HG02981 (cell line): ENCODE data around the gene FUT3.

Source experiments
- ATAC-seq: cut with Tn5 transposase; IDR thresholded peaks from one replicate; pipeline ENCODE4 v1.9.1; 2021; ENCODE audit warnings: mild to moderate bottlenecking, moderate library complexity; ENCODE audit not compliant: unreplicated experiment

Gene FUT3

DNA sequence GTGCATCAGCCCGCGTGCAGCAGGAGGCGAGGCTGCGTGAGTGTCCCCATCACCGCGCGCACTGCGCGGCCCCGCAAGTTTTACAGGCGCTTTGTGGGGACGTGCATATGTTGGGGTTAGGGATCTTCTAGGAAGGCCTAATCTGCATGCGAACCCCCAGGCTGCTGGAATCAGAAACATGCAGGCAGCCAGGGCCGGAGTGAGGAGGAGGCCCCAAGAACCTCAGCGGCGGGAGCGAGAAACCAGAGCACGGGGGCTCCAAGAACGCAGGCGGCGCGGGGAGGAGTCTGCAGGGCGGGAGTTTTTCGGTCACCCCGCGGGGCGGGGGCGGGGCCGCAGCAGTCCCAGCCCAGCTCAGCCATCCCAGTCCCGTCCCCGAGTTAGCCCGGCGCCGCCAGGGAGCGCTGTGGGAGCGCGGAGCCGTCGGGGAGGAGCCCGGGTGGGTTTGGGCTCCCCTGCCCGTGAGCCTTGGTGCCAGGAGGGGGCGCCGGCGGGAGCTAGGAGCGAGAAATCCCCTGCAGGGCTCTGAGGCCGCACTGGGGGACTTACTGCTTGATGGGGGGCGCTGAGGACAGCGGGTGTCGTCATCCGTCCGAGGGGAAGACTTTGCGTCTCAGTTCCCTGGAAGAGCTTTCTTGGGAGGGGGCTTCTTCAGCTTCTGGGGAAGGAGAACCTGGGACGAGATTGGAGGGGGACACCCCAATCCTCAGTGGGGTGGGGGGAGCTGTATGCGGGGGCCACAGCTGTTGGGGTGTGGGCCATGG lies 47.3 kb downstream of the FUT3 start:
- ATAC-seq: peak; percentile 78

DNA sequence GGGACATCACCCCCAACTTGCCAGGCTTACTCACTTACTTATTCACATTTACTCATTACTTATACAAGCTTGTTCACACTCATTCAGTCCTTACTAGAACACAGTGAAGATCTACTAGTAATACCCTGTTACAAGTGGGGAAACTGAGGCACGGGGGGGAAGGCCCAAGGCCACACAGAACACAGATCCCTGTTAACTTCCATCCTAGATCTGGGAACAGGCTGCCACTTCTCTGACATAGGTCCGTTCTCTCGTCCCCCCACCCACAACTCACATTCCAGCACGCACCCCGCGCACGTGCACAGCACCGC lies 47.9 kb downstream of the FUT3 start:
- no peak for ATAC-seq

DNA sequence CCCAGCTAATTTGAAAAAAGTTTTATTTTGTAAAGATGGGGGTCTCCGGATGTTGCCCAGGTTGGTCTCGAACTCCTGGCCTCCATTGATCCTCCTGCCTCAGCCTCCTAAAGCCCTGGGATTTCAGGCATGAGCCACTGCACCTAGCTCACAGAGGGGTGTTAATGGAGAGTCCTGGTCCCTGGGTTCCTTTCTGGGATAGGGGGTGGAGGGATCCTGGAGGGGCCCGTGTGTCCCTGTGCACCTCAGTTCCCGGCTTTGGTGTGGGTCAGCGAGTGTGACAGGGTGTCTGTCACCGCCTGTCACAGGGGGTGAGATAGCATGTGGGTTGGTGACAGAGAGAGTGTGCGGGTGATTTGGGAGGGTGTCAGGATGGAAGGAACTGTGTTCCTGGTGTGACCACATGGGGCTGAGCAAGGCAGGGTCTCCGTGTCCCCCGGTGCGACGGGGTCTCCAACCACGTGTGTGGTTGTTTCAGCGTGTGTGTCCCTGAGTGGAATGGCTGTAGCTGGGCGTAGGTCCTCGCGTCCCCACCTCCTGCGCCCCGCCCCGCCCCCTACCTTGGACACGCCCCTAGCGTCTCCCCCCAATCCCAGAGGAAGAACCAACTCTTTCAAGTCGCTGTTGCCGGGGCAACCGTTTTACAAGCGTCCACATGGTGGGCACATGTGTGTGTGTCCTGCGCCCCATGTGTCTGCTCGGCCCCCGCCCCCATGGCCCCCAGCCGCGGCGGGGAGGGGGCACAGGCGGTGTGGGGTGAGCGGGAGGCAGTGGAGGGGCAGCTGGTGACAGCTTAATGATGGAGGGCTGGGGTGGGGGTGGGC lies 49.2 kb downstream of the FUT3 start:
- no peak for ATAC-seq

DNA sequence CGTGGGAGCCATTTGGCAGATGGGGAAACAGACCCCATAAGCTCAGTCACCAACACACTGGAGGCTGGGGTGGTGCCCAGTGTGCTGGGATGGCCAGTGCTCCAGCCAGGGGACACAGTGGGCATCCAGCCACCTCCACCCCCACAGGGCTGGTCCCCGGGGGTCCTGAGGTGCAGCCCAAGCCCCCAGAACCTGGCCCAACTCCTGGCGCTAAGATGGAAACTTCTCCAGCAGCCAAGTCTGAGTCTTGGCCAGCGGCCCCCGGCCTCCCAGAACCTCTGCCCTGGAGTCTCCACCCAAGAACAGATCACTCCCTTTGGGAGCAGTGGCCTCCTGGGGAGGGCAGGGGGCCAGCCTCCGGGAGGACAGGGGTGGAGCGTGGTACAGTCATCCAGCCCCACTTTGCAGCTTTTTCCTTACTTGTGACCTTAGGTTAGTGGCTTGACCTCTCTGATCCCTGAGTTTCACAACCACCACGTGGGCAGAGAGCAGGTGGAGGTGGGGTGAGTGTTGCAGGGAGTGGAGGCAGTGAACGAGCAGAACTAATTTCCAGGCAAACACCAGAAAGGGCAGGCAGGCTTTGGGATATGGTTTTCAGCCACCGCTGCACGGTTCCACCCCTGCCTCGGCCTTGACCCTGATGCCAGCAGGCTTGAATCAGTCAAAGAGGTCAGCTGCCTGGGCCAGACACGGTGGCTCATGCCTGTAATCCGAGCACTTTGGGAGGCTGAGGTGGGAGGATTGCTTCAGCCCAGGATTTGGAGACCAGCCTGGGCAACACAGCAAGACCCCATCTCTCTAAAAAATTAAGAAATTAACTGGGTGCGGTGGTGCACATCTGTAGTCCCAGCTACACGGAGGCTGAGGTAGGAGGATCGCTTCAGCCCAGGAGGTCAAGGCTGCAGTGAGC lies 50.6 kb downstream of the FUT3 start:
- ATAC-seq: no peak

DNA sequence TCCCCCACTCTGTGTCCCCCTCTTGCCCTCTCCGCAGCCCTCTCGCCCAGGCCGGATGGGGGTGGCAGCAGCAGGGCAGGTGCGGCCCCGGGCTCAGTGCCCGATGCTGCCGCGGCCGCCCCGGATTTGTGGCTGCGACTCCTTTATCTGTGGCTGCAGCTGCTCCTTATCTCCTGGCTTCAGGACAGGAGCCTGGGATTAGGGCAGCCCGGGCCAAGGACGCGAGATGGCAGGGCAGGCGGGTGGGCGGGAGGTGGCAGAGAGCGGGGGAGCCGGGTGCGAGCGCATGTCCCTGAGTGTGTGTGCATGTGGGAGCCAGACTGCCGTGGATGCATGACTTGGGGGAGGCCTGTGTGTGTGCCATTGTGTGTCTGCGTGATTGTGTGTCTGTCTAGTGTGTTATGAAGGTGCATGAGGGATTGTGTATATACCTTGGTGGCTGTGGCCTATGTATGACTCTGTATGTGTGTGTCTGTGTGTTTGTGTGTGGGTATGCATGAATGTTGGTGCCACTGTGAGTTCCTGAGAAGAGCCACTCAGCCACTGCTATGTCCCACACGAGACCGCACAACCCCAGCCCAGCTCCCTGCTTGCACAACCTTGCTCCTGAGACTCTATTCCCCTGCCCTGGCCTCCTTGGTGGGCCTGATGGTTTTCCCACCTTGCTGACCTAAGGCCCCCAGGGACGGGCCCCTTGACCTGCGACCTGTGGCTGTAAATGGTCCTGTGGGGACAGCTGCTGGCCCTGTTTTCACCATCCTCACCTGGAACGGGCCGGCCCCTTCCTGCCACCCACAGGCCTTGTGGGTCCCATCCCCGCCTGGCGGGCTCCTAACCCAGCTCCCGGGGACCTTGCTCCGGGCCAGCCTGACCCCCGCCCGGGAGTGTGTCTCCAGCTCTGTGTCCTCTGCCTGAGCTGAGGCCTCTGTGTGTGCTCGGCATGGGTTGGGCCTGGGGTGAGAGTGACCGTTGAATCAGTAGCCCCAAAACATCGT lies 51.7 kb downstream of the FUT3 start:
- no peak for ATAC-seq

DNA sequence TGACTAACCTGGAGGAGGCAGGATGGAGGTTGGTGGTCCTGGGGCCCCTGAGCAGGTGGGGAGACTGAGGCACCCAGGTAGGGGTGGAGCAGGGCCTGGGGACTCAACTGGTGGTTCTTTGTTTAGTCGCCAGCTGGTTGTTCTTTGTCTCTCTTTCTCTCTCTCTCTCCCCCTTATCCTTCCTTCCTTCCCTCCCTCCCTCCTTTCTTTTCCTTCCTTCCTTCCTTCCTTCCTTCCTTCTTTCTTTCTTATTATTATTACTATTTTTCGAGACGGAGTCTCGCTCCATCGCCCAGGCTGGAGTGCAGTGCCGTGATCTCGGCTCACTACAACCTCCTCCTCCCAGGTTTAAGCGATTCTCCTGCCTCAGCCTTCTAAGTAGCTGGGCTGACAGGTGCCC lies 53.0 kb downstream of the FUT3 start:
- no peak for ATAC-seq

DNA sequence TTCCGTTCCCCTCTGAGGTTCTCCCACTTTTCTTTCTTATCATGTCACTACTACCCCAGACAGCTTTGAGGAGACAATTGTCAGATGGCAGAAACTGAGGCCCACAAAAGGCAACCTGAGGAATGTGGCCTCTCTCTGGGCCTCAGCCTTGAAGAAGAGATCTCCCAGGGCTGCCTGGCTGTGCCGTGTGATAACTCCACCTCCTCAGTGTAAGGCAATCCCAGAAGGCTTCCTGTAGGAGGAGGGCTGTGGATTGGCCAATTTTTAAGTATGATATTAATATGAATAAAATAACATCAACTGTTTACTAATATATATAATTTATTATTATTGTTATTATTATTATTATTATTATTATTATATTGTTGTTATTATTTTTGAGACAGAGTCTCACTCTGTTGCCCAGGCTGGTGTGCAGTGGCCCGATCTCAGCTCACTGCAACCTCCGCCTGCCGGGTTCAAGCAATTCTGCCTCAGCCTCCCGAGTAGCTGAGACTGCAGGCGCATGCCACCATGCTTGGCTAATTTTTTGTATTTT lies 55.8 kb downstream of the FUT3 start:
- ATAC-seq: no peak

DNA sequence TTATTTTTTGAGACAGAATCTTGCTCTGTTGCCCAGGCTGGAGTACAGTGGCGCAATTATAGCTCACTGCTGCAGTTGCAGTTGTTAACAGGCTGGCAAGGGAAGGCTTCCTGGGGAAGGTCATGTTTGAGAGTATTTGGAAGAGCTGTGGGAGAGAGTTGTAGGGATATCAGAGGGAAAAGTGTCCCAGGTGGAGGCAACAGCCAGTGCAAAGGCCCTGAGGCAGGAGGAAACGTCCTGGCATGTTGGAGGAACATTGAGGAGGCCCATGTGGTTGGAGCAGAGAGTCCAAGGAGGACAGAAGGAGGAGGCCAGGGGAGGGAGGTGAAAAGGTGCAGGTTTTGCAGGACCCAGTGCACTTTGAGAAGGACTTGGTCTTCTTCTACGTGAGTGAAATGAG lies 58.1 kb downstream of the FUT3 start:
- ATAC-seq: no peak
